ENCODE measurements around the gene HSD11B1. TPM values are rescaled to one million over a fixed set of nuclear protein-coding genes. Genes with fewer than 3 reads are reported as not detected.
"Not testable (repeated sequence)": the region's sequence is repeated elsewhere in the genome, so short reads cannot be mapped to it uniquely, and the experiment has no call there.

The HSD11B1 gene
- total RNA-seq, 1 experiment from 2014 or later, result not detected

DNA sequence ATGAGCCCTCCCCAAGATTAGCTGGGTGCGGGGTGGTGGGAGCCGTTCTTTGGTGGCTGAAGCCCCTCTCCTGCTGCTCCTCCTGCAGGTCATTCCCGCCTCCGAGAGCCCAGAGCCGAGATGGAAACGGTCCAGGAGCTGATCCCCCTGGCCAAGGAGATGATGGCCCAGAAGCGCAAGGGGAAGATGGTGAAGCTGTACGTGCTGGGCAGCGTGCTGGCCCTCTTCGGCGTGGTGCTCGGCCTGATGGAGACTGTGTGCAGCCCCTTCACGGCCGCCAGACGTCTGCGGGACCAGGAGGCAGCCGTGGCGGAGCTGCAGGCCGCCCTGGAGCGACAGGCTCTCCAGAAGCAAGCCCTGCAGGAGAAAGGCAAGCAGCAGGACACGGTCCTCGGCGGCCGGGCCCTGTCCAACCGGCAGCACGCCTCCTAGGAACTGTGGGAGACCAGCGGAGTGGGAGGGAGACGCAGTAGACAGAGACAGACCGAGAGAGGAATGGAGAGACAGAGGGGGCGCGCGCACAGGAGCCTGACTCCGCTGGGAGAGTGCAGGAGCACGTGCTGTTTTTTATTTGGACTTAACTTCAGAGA, 29.0 kb upstream of the HSD11B1 start:
- H3K27me3 ChIP-seq (ENCODE audit: control insufficient read depth, insufficient read depth, low read length), result peaks cover 53% of the 10 kb centered on the region
- no peaks in the 10 kb centered on the region for H3K36me3 ChIP-seq (replicated peaks; ENCODE audit: control insufficient read depth, insufficient read depth, low read length)
- H3K4me3 ChIP-seq (ENCODE audit: insufficient read depth, low read depth, low read length), result peak overlapping the region; percentile 56
- peak; percentile 77 for DNase-seq

- Histone ChIP-seq H3K27me3 (ENCODE audit: control insufficient read depth, insufficient read depth, low read length) (peaks cover 49% of the 10 kb centered on the region), H3K4me3 (ENCODE audit: insufficient read depth, low read depth, low read length) (no peak overlapping the region), H3K36me3 (replicated peaks; ENCODE audit: control insufficient read depth, insufficient read depth, low read length) (no peaks in the 10 kb centered on the region)
- DNase-seq, result no peak
Measured at GRCh38 chr1:209678981-209679539, 25.6 kb upstream of the HSD11B1 start.

DNA sequence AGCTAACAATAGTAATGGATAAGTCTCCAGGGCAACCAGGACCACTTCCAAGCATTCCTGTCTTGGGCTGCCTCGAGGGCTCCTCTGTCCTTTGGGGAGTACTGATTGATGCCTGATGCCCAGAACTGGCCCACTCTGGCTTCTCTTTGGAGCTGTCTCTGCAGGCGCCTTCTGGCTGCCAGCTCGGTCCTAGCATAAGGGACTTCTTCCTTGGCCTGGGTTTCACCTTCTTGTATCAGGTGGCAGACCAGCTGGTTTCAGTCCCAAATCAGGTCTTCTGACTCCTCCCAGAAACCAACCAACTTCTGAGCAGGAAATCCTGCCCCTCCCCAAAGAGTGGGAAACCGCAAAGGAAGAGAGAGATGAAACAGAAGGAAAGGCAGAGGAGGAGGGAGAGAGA, 18.8 kb upstream of the HSD11B1 start:
- no peak for DNase-seq
- no peaks in the 10 kb centered on the region for H3K36me3 ChIP-seq (replicated peaks; ENCODE audit: control insufficient read depth, insufficient read depth, low read length)
- no peak overlapping the region for H3K4me3 ChIP-seq (ENCODE audit: insufficient read depth, low read depth, low read length)
- peaks cover 7% of the 10 kb centered on the region for H3K27me3 ChIP-seq (ENCODE audit: control insufficient read depth, insufficient read depth, low read length)

DNA sequence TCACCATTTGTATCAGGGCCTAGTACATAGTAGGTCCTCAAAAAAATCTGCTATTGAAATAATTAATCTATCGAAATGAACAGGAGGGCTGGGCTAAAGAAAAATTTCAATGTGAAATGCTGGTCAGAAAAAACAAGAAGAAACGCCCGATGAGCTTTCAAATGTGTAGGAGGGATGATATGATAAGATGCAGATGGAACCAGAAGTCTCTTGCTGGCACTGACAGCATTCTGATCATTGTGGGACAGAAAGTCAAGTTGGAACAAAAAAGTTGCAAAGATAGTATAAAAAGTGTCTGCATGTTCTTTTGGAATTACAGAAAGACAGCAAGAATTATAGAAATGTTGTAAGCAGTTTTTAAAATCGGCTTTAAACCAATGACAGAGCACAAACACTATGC, 18.3 kb upstream of the HSD11B1 start:
- DNase-seq, result no peak
- Histone ChIP-seq H3K27me3 (ENCODE audit: control insufficient read depth, insufficient read depth, low read length) (peaks cover 6% of the 10 kb centered on the region), H3K4me3 (ENCODE audit: insufficient read depth, low read depth, low read length) (no peak overlapping the region), H3K36me3 (replicated peaks; ENCODE audit: control insufficient read depth, insufficient read depth, low read length) (no peaks in the 10 kb centered on the region)

DNA sequence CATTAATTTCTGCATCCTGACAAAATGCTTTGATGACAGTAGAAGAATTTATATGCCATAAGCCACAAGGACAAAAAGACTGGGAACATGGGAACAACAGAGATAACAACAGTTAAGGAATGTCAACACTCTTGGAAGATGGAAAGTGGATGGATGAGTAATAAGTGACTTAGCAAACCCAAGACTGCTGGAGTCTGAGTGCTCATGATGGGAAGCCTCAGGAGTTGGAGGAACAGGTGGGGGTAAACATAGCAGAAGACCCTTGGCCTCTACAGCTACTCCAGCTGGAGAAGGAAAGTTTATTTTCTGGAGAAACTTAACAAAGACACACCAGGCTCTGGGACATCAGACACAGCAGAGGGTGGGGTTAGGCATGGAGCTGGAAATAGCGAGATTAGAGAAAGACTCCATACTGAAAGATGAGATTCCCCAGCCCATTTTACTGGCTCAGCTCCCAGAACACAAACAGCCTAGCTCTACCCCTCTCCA, 15.9 kb upstream of the HSD11B1 start:
- H3K36me3 ChIP-seq (replicated peaks; ENCODE audit: control insufficient read depth, insufficient read depth, low read length), result no peaks in the 10 kb centered on the region
- H3K4me3 ChIP-seq (ENCODE audit: insufficient read depth, low read depth, low read length), result no peak overlapping the region
- DNase-seq, result no peak

GRCh38 chr1:209689477-209689876, 15.2 kb upstream of the HSD11B1 start:
- DNase-seq, result no peak
- Histone ChIP-seq H3K36me3 (replicated peaks; ENCODE audit: control insufficient read depth, insufficient read depth, low read length) (no peaks in the 10 kb centered on the region), H3K27me3 (ENCODE audit: control insufficient read depth, insufficient read depth, low read length) (peaks cover 2% of the 10 kb centered on the region; the same call in 1 of the 2 replicates), H3K4me3 (ENCODE audit: insufficient read depth, low read depth, low read length) (no peak overlapping the region)

More for the DNA sequence above, 15.9 kb upstream of the HSD11B1 start:
- H3K27me3 ChIP-seq (ENCODE audit: control insufficient read depth, insufficient read depth, low read length), result peaks cover 2% of the 10 kb centered on the region; the same call in 1 of the 2 replicates

DNA sequence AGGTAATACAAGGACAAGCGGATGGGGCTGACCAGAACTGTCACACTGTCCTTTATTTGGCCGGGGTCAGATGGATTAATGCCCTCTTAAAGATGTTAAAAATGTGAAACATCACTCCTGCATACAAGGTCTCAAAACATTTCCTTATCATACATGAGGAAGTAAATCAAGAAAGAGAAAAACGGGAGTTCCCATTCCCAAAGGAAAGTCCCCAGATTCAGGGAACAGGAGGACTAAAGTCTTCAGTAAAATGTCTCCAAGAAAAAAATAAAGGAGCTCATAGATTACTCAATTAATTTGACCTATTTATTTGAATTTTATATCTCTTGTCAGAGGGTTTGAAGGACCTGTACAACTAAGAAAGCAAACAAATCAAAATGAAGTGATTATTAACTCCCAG, 13.4 kb upstream of the HSD11B1 start:
- Histone ChIP-seq H3K4me3 (ENCODE audit: insufficient read depth, low read depth, low read length) (no peak overlapping the region), H3K36me3 (replicated peaks; ENCODE audit: control insufficient read depth, insufficient read depth, low read length) (no peaks in the 10 kb centered on the region), H3K27me3 (ENCODE audit: control insufficient read depth, insufficient read depth, low read length) (peaks cover 2% of the 10 kb centered on the region; the same call in 1 of the 2 replicates)
- no peak for DNase-seq

- H3K4me3 ChIP-seq (ENCODE audit: insufficient read depth, low read depth, low read length), result no peak overlapping the region
- DNase-seq, result no peak
Measured at GRCh38 chr1:209692296-209692695, 12.3 kb upstream of the HSD11B1 start.

DNA sequence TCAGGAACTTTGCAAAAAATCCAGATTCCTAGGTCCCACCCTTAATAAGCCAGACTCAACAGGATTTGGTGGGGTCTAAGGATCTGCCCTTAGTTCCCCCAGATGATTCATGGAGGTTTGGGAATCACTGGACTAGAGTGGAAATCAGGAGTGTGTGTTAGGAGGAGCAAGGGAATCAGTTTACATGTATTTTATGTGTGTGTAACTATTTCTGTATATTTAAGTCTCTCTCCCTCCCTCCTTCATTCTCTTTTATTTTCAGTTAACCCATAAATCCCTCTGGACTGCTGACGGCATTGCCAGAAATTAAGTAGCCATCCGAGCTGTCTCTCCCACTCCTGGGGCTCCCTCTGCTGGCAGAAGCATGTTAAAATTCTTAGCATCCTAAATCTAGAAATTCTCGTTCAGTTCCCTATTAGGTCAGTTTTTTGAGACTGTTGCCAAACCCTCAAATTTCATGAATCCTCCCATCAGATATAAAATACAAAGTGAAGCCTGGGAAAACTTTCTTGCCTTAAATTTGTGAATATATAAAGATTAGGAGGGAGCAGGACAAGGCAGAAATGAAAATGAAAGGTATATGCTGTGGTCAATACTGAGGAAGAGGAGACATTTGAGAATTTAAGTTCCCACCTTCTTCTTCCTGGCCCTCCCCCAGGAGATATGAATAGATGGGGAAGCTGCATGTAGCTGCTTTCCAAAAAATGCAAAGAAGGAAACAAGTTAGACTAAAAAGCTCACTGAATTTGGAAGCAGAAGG, 11.7 kb upstream of the HSD11B1 start:
- no peaks in the 10 kb centered on the region for H3K36me3 ChIP-seq (replicated peaks; ENCODE audit: control insufficient read depth, insufficient read depth, low read length)
- H3K4me3 ChIP-seq (ENCODE audit: insufficient read depth, low read depth, low read length), result no peak overlapping the region
- H3K27me3 ChIP-seq (ENCODE audit: control insufficient read depth, insufficient read depth, low read length), result peaks cover 2% of the 10 kb centered on the region; the same call in 1 of the 2 replicates
- DNase-seq, result peak; percentile 55

More at GRCh38 chr1:209692296-209692695, 12.3 kb upstream of the HSD11B1 start:
- Histone ChIP-seq H3K36me3 (replicated peaks; ENCODE audit: control insufficient read depth, insufficient read depth, low read length) (no peaks in the 10 kb centered on the region), H3K27me3 (ENCODE audit: control insufficient read depth, insufficient read depth, low read length) (peaks cover 2% of the 10 kb centered on the region; the same call in 1 of the 2 replicates)

DNA sequence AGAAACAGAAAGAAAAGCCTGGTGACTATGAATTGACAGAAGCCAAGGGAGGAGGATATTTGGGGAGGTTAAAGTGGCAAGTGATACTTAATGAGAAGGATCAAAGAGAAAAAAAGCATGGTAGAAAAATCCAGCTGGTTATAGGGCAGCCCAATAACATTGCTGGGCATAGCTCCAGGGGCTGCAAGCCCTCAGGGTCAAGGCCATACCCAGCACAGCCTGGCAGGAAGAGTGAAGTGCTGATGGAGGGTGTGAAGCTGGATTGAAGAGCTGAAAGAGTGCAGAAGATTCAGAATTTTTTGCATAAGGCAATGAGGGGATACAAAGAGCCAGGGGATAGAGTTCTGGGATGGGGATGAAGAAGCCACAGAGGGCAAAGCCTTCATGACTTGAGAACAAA, 8.0 kb upstream of the HSD11B1 start:
- Histone ChIP-seq H3K36me3 (replicated peaks; ENCODE audit: control insufficient read depth, insufficient read depth, low read length) (no peaks in the 10 kb centered on the region), H3K4me3 (ENCODE audit: insufficient read depth, low read depth, low read length) (no peak overlapping the region), H3K27me3 (ENCODE audit: control insufficient read depth, insufficient read depth, low read length) (peaks cover 2% of the 10 kb centered on the region; the same call in 1 of the 2 replicates)
- DNase-seq, result no peak

DNA sequence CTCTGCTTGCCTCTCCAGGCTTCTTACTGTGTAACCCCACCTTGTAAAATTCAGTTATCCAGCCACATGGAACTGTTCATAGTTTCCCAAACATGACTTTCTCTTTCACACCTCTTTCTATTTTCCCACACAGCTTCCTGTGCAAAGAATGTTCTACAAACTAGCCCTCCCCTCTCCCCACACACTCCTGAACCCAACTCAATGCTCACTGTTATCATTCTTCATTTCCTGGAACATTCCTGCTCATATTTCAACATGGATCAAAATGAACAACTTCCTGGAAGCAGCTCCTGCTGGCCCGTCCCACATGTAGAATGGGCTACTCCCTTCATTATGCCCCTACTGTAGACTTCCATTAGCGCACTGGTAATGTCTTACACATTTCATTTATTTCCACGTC, 7.5 kb upstream of the HSD11B1 start:
- Histone ChIP-seq H3K27me3 (ENCODE audit: control insufficient read depth, insufficient read depth, low read length) (peaks cover 2% of the 10 kb centered on the region; the same call in 1 of the 2 replicates), H3K36me3 (replicated peaks; ENCODE audit: control insufficient read depth, insufficient read depth, low read length) (no peaks in the 10 kb centered on the region), H3K4me3 (ENCODE audit: insufficient read depth, low read depth, low read length) (no peak overlapping the region)
- no peak for DNase-seq

GRCh38 chr1:209700686-209701085, 4.0 kb upstream of the HSD11B1 start:
- H3K4me3 ChIP-seq (ENCODE audit: insufficient read depth, low read depth, low read length); H3K36me3 ChIP-seq (replicated peaks; ENCODE audit: control insufficient read depth, insufficient read depth, low read length); H3K27me3 ChIP-seq (ENCODE audit: control insufficient read depth, insufficient read depth, low read length); DNase-seq: not testable (repeated sequence)

GRCh38 chr1:209702832-209703231, 1.8 kb upstream of the HSD11B1 start:
- no peaks in the 10 kb centered on the region for H3K27me3 ChIP-seq (ENCODE audit: control insufficient read depth, insufficient read depth, low read length)
- no peaks in the 10 kb centered on the region for H3K36me3 ChIP-seq (replicated peaks; ENCODE audit: control insufficient read depth, insufficient read depth, low read length)
- no peak for DNase-seq
- H3K4me3 ChIP-seq (ENCODE audit: insufficient read depth, low read depth, low read length), result no peak overlapping the region

DNA sequence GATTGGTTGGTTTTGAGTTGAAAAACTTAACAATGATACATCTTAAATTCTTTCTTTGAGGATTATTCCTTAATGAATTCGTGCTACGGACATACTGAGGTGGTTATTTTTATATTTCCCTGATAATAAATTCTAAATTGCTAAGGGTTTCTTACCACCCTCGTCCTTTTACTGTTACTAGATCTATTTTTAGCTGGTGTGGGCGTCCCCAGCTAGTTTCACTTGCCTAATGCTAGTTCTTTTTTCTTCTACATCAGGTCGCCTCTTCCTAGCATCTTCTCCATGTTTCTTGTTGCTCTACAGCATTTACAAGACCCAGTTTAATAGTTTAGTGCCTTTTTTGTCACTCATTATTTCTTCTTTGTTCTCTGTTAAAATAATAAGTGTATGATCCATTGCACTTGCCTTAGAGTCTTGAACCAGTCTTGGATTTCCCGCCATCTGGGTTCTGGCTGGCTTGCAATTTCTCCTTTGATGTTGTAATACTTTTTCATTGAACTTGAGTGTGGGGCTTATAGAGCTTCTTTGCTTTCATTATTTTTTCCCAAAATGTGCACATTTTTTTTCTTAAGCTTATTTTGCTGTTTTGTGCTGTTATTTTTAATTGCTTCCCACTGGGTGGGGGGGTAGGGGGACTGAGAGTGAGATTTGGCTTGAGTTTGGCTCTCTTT, 677 bp upstream of the HSD11B1 start:
- Histone ChIP-seq H3K36me3 (replicated peaks; ENCODE audit: control insufficient read depth, insufficient read depth, low read length) (no peaks in the 10 kb centered on the region), H3K27me3 (ENCODE audit: control insufficient read depth, insufficient read depth, low read length) (no peaks in the 10 kb centered on the region), H3K4me3 (ENCODE audit: insufficient read depth, low read depth, low read length) (no peak overlapping the region)
- DNase-seq, result no peak
